OCI-LY3 (cell line): ENCODE measurements around the gene CHKA.

Source experiments
- H2AFZ ChIP-seq: fragments of 200-600, 300-600 bp; shearing (Covaris generic); 2 replicates; pipeline ENCODE4 v1.6.0; 2014; ENCODE audit warnings: antibody characterized with exemption, low read depth, low read length
- H3K27ac ChIP-seq: fragments of 200-600, 300-600 bp; sonication (generic); 2 replicates; pipeline ENCODE4 v1.5.1; 2014; ENCODE audit warnings: mild to moderate bottlenecking, low read length, moderate library complexity, mixed read lengths
- H3K27me3 ChIP-seq: fragments of 200-600, 300-600 bp; sonication (generic); 2 replicates; pipeline ENCODE4 v1.6.1; 2014; ENCODE audit warnings: low read depth, low read length, mixed read lengths
- H3K36me3 ChIP-seq: fragments of 200-600, 300-600 bp; sonication (generic); replicated peaks from 2 replicates; pipeline ENCODE3; 2014; ENCODE audit warnings: low read depth, low read length, mixed read lengths
- H3K4me1 ChIP-seq: fragments of 300-600, 200-600 bp; sonication (generic); 2 replicates; pipeline ENCODE4 v1.6.1; 2014; ENCODE audit warnings: low read length, mixed read lengths
- H3K4me2 ChIP-seq: fragments of 200-600, 300-600 bp; sonication (generic); 2 replicates; pipeline ENCODE4 v1.6.1; 2014; ENCODE audit warnings: low read length, mixed read lengths
- H3K4me3 ChIP-seq: fragments of 300-600, 200-600 bp; sonication (generic); 2 replicates; pipeline ENCODE4 v1.5.1; 2014; ENCODE audit warnings: antibody characterized with exemption, mild to moderate bottlenecking, low read length, moderate library complexity
- H3K79me2 ChIP-seq: fragments of 300-600, 200-600 bp; shearing (Covaris generic); 2 replicates; pipeline ENCODE4 v1.6.1; 2014; ENCODE audit warnings: mild to moderate bottlenecking, low read length, mixed read lengths
- H3K9ac ChIP-seq: fragments of 300-600, 200-600 bp; shearing (Covaris generic); 2 replicates; pipeline ENCODE4 v1.6.0; 2014; ENCODE audit warnings: mild to moderate bottlenecking, low read length, moderate library complexity
- H3K9me3 ChIP-seq: fragments of 200-600, 300-600 bp; shearing (Covaris generic); 2 replicates; pipeline ENCODE4 v1.6.1; 2014; ENCODE audit warnings: low read length, mixed read lengths; ENCODE audit not compliant: insufficient read depth
- H4K20me1 ChIP-seq: fragments of 200-600, 300-600 bp; sonication (generic); 2 replicates; pipeline ENCODE4 v1.6.1; 2016; ENCODE audit warnings: low read length, mixed read lengths; ENCODE audit not compliant: insufficient read depth
- EZH2phosphoT487 ChIP-seq: fragments of 200-600 bp; shearing (Covaris generic); IDR thresholded peaks from 2 replicates; pipeline ENCODE4 v1.6.1; 2018; ENCODE audit warnings: antibody characterized with exemption, mixed run types, low read depth
- TF ChIP-seq, protein P1 (sequence below): fragments of 200-600, 300-600 bp; sonication (generic); IDR thresholded peaks from 2 replicates; pipeline ENCODE4 v1.5.1; 2014; ENCODE audit warnings: antibody characterized with exemption, low read length, low read depth

Gene CHKA

DNA sequence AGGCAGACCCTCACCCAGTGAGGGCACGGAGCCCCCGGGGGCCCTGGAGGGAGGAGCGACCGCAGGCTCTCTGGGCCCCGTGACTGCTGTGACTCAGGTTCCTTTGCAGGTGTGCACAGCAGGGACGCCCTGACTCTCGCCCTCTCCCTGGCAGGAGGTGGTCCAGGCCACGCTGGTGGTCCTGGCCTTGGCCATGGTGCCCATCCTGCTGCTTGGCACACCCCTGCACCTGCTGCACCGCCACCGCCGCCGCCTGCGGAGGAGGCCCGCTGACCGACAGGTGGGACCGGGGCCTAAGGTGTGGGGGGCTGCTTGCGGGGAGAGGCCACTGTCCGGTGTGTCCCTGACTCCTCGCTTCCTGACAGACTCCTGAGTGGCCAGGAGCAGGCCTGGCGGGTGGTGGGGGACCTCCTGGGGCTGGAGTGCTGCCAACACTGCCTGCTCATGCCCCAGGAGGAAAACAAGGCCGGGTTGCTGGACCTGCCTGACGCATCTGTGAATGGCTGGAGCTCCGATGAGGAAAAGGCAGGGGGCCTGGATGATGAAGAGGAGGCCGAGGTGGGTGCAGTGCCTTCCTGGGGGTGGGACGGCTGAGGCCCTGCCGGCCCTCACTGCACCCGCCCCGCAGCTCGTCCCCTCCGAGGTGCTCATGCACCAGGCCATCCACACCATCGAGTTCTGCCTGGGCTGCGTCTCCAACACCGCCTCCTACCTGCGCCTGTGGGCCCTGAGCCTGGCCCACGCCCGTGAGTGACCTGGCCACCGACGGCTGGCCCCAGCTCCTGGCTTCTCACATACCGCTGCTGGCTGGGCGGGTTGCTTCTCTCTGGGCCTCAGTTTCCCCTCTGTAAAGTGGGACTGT, 71.4 kb downstream of the CHKA start:
- Histone ChIP-seq H4K20me1 (peaks cover 8% of the 10 kb centered on the region), H3K4me3 (no peak overlapping the region), H3K4me1 (no peaks in the 10 kb centered on the region), H3K4me2 (no peak overlapping the region), H3K27ac (no peak overlapping the region), H3K9ac (no peak overlapping the region), H2AFZ (no peak overlapping the region), H3K27me3 (no peaks in the 10 kb centered on the region), H3K9me3 (no peaks in the 10 kb centered on the region), H3K36me3 (peaks cover 68% of the 10 kb centered on the region), H3K79me2 (no peaks in the 10 kb centered on the region)
- TF ChIP-seq, protein P1, sequence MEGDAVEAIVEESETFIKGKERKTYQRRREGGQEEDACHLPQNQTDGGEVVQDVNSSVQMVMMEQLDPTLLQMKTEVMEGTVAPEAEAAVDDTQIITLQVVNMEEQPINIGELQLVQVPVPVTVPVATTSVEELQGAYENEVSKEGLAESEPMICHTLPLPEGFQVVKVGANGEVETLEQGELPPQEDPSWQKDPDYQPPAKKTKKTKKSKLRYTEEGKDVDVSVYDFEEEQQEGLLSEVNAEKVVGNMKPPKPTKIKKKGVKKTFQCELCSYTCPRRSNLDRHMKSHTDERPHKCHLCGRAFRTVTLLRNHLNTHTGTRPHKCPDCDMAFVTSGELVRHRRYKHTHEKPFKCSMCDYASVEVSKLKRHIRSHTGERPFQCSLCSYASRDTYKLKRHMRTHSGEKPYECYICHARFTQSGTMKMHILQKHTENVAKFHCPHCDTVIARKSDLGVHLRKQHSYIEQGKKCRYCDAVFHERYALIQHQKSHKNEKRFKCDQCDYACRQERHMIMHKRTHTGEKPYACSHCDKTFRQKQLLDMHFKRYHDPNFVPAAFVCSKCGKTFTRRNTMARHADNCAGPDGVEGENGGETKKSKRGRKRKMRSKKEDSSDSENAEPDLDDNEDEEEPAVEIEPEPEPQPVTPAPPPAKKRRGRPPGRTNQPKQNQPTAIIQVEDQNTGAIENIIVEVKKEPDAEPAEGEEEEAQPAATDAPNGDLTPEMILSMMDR = no peak
- TF ChIP-seq EZH2phosphoT487 = no peak

DNA sequence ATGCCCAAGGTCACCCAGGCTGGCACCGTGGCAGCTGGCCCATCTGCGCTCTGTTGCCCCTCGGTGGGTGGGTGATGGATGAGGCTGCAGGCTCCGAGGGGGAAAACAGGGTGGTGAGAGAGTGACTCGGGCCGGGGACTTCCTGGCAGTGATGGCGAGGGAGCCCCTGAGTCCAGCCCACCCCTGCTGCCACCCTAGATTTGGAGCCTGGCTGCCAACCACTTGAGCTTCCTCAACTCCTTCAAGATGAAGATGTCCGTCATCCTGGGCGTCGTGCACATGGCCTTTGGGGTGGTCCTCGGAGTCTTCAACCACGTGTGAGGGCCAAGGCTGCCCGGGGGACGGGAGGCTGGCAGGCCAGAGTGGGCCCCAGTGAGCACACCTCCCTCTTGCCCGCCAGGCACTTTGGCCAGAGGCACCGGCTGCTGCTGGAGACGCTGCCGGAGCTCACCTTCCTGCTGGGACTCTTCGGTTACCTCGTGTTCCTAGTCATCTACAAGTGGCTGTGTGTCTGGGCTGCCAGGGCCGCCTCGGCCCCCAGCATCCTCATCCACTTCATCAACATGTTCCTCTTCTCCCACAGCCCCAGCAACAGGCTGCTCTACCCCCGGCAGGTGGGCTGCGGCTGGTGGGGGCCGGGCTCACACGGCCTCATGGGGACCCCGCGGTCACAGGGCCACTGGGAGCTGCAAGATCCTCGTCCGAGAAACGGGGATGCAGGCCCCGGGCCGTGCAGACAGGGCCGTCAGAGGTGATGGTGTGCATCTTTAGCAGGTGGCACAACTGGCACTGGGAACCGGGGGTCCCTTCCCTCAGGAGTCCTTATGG, 72.3 kb downstream of the CHKA start:
- no peak overlapping the region for H3K4me2 ChIP-seq
- TF ChIP-seq EZH2phosphoT487 = no peak
- TF ChIP-seq, protein P1 = no peak
- peaks cover 8% of the 10 kb centered on the region for H4K20me1 ChIP-seq
- H3K27ac ChIP-seq = no peak overlapping the region
- H2AFZ ChIP-seq = no peak overlapping the region
- H3K9ac ChIP-seq = no peak overlapping the region
- peaks cover 72% of the 10 kb centered on the region for H3K36me3 ChIP-seq
- H3K79me2 ChIP-seq = no peaks in the 10 kb centered on the region
- H3K4me1 ChIP-seq = no peaks in the 10 kb centered on the region
- H3K9me3 ChIP-seq = no peaks in the 10 kb centered on the region
- no peak overlapping the region for H3K4me3 ChIP-seq
- H3K27me3 ChIP-seq = no peaks in the 10 kb centered on the region

DNA sequence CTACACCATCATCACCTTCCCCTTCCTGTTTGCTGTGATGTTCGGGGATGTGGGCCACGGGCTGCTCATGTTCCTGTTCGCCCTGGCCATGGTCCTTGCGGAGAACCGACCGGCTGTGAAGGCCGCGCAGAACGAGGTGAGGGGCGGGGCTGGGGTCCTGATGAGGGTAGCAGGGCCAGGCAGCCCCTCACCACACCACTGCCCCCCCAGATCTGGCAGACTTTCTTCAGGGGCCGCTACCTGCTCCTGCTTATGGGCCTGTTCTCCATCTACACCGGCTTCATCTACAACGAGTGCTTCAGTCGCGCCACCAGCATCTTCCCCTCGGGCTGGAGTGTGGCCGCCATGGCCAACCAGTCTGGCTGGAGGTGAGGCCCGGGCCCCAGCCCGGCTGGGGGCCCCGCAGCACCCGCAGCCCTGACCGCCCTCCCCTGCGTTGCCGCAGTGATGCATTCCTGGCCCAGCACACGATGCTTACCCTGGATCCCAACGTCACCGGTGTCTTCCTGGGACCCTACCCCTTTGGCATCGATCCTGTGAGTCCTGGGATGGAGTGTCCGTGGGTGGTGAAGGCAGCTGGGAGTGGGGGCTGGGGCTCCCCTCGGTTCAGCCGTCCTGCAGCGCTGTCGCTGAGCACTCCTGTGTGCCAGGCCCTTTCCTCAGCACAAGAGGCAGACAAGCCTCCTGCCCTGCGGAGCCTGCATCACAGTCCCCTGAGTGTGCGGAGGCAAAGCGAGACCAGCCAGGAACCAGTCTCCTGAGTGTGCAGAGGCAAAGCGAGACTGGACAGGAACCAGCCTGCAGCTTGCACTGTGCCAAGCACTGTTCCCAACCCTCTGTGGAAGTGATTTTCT, 73.5 kb downstream of the CHKA start:
- Histone ChIP-seq H3K4me1 (no peaks in the 10 kb centered on the region), H3K9ac (no peak overlapping the region), H4K20me1 (peaks cover 2% of the 10 kb centered on the region; the same call in 1 of the 2 replicates), H3K9me3 (no peaks in the 10 kb centered on the region), H3K4me2 (no peak overlapping the region), H3K36me3 (peaks cover 68% of the 10 kb centered on the region), H2AFZ (no peak overlapping the region), H3K27ac (no peak overlapping the region), H3K79me2 (peaks cover 5% of the 10 kb centered on the region; the same call in 1 of the 2 replicates), H3K27me3 (no peaks in the 10 kb centered on the region), H3K4me3 (no peak overlapping the region)
- no peak for TF ChIP-seq EZH2phosphoT487
- TF ChIP-seq, protein P1 = no peak
